T-helper 1 cell (primary cell): ENCODE measurements around the gene RCC1.
"Not testable (repeated sequence)": the region's sequence is repeated elsewhere in the genome, so short reads cannot be mapped to it uniquely, and the experiment has no call there.

Experiments used
- DNase-seq, 5 donors: peaks; one replicate each; pipeline ENCODE4 v3.0.0-alpha.2; 2012 to 2020

The RCC1 gene

DNA sequence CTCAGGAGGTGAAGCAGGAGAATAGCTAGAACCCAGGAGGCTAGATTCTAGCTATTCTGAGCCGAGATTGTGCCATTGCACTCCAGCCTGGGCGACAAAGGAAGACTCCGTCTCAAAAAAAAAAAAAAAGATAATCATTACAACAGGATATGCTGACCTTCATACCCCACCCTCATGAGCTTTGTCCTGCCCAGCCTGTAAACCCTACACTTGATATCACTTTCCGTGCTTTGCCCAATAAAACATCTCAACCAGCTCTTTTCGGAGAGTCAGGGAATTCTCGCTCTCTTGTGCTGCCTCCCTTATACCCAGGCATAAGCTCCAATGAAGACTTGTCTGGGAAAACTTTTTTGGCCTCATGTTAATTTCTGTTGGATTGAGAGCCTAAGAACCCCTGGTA is 45.5 kb downstream of the RCC1 start:
- no peak for DNase-seq

DNA sequence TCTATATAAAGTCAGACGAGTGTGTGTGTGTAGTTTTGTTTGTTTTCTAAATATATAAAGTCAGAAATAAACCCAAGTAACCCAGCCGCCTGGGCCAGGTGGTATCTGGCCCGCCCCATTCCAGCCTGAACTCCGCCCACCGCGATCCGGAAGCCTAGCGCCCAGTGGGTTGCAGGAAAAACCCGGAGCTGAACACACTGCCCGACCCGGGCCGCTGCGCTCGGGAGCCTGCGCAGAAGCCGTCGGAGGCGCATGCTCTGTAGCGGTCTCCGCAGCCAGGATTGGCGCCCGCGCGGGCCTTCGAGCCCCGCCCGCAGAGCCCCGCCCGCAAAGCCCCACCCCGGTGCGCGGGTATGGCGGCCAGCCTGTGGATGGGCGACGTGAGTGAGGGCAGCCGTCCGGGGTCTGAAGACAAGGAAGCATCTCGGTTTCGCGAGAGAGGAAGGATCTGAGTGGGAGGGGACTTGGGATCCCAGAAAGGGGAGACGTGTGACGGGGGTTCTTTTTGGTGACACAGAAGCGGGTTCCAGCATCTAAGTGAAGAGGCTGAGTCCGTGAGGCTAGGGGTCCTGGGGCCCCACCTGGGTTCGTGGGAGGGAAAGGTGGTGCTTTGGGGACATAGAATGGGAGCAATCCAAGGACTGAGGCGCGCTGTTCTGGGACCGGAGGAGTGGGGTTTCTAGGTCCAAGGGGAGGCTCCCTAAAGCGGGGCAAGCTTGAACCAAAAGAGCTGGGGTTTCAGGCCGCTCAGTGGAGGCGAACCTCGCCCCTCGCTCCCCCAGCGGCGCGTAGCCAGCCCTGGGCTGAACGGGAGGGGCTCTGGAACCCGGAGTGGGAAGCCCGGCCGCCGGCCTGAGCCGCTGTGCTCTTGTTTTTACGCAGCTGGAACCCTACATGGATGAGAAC is 47.2 kb downstream of the RCC1 start, which contains the start of gene TRNAU1AP:
Gene TRNAU1AP (plus strand): TSS at position 328 of the 906 bp plus-strand sequence. CDS start 26 bp downstream, at position 354.
- peak; percentile 93 to 98 (median 96) for DNase-seq

DNA sequence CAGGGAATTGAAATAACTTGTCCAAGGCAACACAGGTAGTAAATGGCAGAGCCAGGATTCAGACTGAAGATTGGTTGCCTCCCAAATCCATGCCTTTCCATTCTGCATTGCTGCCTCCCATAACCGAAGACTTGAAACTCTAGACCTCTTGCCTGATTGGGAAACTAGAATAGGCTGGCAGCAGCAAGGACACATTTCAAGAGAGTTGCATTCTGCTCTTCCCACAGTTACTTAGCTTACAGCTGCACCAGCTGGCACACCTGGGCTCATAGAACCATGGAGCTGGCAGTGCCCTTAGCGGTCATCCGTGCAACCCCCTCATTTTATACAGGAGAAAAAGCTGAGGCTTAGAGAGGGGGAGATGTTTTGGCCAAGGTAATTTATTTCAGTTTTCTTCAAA is 55.0 kb downstream of the RCC1 start:
- DNase-seq = no peak

DNA sequence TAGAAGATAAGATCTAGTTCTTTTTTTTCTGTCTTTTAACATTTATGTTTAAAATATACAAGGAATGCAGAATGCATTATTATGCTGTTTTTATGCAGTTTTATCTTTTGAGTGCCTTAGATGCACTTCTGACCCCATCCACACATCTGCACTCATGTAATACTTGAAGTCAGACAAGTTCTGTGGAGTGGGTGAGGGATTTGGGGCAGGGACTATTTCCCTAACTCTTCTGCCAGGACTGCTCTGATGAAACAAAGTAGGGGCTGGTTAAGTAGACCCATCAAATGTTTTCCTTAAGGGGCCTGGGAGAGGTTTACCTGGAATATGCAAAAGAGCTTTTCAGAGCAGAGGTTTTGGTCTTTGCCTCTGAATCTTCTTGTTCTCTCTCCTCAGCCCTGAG is 58.5 kb downstream of the RCC1 start:
- no peak for DNase-seq

DNA sequence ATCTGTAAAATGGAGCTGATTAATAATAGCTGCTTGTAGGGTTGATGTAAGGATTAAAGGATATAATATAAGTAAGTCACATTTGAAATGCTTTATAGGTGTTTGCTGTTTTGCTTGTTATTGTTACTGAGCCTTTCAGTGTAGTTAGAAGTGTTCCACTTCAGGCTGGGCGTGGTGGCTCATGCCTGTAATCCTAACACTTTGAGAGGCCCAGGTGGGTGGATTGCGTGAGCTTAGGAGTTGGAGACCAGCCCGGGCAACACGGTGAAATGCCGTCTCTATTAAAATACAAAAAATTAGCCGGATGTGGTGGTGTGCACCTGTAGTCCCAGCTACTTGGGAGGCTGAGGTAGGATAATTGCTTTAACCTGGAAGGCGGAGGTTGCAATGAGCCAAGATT is 59.2 kb downstream of the RCC1 start:
- no peak for DNase-seq

DNA sequence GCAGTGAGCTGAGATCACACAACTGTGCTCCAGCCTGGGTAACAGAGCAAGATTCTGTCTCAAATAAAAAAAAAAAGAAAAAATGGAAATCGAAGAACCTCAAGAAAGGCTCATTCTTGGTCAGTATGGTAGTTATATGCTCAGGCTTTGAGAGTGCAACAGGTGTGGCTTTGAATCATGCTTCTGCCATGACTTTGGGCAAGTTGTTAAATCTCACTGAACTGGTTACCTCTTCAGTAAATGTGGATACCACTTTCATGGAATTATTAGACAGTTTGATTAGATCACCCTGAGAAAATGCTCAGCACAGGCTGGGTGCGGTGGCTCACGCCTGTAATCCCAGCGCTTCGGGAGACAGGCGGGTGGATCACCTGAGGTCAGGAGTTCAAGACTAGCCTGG is 59.9 kb downstream of the RCC1 start:
- no peak for DNase-seq

DNA sequence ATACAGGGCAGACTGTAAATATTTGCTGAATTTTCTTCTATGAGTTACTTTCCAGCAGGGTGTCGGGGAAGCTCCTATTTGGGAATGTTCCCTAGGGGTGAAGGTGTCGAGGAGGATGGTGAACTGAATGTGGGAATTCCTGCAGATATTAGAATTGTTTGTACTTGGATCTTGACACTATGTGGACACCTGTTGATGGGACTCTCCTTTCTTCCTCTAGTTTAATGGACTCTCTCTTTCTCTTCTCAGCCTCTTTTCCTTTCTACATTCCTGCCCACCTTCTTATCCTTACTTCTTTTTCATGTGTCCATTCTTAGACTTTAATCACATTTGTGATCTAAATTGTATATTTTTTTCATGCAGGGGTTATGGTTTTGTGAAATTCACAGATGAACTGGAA is 61.1 kb downstream of the RCC1 start:
- no peak for DNase-seq

DNA sequence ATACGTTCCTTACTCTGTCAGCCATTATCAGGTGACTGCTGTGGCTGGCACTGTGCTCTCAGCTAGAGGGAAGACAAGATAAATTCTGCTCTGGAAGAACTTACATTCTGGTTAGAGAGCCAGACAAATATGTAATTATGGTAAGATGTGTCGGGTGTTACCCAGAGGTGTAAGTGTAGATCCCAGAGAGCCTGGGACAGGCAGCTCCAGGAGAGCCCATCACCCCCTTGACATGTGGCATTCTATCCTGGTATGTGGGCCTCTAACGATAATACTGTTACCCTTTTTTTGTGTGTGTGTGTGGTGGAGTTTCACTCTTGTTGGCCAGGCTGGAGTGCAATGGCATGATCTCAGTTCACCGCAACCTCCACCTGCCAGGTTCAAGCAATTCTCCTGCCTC is 66.1 kb downstream of the RCC1 start:
- no peak for DNase-seq

DNA sequence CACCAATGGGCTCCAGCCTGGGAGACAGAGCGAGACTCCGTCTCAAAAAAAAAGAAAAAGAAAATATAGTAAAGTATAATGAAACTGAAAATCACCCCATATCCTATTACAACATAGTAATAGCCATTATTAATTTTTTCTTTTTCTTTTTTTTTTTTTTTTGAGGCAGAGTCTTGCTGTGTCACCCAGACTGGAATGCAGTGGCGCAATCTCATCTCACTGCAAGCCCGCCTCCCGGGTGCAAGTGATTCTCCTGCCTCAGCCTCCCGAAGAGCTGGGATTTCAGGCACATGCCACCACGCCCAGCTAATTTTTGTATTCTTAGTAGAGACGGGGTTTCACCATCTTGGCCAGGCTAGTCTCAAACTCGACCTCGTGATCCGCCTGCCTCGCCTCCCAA is 67.0 kb downstream of the RCC1 start:
- not testable (repeated sequence) for DNase-seq

DNA sequence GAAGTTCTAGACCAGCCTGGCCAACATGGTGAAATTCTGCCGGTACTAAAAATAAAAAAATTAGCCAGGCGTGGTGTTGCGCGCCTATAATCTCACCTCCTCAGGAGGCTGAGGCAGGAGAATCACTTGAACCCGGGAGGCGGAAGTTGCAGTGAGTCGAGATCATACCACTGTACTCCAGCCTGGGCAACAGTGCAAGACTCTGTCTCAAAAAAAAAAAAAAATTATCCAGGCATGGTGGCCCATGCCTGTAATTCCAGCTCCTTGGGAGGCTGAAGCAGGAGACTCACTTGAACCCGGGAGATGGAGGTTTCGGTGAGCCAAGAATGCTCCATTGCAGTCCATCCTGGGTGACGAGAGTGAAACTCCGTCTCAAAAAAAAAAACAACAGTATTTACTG is 67.7 kb downstream of the RCC1 start:
- no peak for DNase-seq

DNA sequence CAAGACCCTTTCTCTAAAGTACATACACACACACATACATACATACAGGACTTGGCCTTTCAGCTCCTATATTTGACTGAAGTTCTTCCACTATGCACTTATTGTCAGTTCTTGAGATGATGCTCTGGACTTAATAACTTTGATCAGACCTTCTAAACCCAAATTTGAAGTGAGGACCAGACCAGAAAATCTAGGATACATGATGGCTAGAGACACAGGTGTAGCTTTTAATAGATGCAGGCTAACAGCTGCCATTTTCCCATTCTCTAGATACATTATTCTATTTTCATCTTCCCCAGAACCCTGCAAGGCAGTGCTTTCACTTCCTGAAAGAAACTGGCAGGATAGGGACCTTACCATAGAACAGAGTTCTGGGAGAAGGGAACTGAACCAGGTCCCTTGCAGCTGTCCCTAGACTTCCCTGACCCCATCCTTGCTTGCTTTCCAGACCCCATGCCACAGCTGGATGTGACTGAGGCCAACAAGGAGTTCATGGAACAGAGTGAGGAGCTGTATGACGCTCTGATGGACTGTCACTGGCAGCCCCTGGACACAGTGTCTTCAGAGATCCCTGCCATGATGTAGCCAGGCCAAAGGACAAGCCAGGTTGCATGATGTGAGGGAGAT is 71.3 kb downstream of the RCC1 start:
- no peak for DNase-seq

DNA sequence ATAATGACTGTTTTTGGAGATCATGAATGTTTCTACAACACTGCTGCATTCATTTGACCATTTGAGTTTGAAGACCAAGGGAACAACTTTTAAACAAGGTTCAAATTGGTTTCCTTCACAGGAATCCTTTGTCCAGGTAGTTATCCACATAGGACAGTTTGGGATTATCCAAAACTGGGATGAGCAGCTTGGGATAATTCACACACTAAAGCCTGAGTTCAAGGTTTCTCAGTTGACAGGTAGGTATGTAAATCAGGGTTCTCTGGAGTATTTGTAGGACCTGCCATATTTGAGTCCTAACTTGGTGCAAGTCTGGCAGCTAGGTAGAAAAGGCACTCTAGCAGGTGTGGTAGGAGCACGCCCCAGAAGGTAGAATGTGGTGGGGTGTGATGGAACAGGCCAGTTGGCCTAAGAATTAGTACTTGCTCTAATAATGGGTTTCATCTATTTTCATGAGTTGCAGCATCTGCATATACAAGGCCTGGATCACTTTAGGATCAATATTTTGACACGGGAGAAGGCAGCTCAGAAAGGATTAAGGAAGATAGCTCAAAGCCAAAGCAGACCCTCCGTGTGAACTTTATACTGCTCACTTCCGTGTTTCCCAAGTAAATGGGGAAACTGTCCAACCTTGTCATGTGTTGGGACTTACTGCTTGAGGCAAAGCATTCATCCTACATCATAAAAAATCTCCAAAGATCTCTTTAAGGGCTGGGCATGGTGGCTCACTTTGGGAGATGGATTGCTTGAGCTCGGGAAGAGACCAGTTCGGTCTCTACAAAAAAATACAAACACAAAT is 72.1 kb downstream of the RCC1 start:
- DNase-seq = no peak

DNA sequence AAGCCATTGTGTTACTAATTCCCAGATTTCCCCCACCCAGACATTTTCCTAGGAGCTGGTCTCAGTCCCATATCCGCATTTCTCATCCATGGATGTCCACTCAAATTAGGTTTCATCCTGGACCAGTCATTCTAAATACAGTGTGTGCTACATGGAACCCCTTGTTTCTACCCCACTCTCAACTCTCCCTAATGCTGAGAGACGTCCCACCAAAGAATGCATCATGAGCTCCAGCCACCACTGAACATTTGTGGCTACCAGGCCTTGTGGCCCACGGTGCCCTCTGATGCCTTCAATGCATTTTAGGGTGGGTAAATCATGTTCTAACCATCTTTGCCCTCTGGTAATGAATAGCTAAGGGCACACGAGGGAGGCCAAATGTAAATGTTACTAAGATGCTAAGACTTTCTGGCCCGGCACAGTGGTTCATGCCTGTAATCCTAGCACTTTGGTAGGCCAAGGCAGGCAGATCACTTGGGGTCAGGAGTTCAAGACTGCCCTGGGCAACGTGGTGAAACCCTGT is 72.9 kb downstream of the RCC1 start:
- no peak for DNase-seq

DNA sequence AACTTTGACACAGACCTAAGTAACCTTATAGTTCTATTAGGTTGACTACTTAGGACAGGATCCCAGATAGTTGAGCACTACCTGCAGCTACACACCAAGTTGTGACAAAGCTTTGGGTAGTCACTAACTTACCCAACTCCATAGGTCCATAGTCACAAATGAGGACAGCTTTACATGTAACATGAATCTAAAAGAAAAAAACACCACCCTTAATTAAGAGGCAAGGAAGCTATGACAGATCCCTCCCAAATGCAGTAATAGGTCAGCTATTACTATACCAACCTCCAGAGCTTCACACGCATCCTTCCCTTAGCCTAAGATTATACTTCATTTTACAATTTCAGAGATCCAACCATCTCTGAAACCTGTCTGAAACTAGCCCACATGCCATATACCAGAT is 73.6 kb downstream of the RCC1 start:
- DNase-seq = no peak

DNA sequence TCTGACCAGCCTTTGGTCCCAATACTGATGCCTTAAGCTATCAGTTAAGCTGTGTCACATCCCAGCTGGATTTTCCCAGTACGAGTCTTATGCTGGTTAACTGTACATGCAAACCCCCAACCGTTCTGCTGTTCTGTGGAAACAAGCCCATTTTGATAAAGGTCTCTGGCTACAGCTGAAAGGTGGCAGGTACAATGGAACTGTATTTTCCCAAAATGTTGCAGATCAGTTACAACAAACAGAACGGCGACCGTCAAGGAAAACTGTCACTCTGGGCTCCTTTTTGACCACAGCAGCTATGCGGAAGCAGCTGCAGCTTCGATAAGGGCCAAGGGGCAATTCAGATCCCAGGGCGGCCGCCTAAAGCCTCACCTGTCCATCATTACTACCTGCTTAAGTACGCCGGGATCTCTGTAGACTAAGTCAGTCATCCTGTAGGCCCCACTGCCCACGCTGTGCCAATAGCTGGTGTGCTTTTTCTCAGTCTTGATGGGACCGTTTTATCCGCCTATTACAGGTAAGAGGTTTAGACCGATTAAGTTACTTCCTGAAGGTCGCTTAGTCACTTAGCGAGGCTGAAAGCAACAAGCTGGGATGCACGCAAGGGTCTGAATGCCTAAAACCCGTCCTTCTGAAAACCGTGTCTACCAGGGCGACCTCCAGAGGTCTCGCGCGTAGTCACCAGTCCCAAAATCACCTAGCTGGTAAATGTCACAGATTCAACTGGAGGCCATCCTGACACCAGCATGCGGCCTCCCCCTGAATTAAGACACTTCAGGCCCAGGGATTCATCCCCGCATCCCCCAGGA is 75.1 kb downstream of the RCC1 start:
- DNase-seq = peak in 4 of 5 donors; percentile 40 to 82 (median 44)

DNA sequence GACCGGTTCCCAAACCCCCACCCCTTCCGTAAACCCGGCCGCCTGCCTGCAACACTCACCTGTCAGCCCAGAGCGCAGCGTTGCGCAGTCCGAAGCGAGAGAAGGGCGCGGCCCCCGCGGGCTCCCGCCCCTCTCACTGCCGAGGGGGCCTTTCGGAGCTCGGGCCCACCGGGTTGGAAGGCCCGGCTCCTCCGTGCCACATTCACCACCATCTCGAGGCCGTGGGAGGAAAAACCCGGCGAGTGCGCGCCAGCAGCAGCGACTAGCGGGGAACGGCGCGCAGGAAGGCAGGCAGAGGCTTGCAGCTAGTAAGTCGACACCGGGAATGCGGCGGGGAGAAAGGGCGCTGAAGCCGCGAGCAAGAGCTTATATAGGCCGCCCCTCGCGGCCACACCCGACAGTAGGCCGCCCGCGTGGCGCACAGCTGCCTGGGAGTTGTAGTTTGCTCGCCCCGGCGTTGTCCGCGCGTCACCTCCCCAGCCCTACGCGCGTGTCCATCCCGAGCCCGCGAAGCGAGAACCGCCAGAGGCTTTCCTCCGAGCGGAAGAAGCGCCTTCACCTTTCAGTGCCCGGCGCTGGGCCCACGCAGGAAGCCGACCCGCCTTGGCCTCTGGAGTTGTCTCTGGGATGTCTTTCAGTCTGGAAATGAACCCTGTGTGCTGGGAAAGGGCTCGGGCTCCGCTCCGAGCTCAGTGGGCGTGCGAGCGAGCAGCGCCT is 75.8 kb downstream of the RCC1 start:
- DNase-seq = peak; percentile 86 to 97 (median 90)

DNA sequence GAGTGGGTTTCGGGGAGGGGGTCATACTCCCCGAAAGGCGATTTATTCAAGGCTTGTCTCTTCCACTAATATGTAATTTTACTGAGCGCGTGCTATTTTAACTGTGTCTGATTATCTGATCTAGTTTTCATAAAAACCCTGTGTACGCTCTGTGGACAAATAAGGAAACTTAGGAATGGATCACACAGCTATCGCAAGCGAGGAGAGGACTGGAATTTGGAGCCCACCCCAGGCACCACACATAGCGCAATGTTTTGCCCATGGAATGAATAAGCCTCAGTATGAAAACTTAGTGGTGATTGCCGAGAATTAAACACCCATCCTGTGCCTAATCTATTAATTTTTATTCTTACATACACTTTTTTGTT is 76.4 kb downstream of the RCC1 start:
- no peak for DNase-seq

DNA sequence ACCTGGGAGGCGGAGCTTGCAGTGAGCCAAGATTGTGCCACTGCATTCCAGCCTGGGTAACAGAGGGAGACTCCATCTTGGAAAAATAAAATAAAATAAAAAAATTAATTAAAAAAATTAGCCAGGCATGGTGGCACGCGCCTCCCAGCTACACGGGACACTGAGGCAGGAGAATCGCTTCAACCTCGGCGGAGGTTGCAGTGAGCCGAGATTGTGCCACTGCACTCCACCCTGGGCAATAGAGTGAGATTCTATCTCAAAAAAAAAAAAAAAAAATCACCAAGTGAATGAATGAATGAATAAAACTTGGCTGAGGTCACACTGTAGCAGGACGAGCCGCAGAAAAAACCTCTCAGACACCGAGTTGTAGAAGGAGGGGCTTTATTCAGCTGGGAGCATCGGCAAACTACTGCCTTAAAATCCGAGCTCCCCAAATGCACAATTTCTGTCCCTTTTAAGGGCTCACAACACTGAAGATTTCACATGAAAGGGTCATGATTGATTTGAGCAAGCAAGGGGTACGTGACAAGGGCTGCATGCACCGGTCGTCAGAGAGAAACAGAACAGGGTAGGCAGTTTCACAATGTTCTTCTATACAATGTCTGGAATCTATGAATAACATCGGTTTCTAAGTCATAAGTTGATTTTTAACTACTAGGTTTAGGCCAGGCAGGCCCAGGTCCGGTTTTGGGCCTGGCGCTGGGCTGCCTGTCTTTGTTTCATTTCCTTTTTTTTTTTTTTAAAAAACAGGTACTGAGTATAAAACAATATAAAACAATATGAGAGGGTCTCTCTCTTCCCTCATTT is 80.9 kb downstream of the RCC1 start:
- not testable (repeated sequence) for DNase-seq
